ENCODE data around the gene RPP30. TPM values are rescaled to one million over a fixed set of nuclear protein-coding genes. Genes with fewer than 3 reads are reported as not detected.

RPP30 gene
- total RNA-seq, 4 donors from 2014 or later, result 21.6 to 31.8 (median 25.7) TPM

GRCh38 chr10:90916392-90917237 is 44.8 kb downstream of the RPP30 start:
- DNase-seq (ENCODE audit: extremely low spot score), result no peak

GRCh38 chr10:90917238-90917967 is 45.6 kb downstream of the RPP30 start:
- Histone ChIP-seq H3K4me3 (no peak overlapping the region), H3K4me1 (no peaks in the 10 kb centered on the region), H3K36me3 (peaks cover 0 to 57% (median 0%) of the 10 kb centered on the region in 4 donors), H3K27me3 (peaks cover 0 to 34% (median 0%) of the 10 kb centered on the region in 4 donors), H3K27ac (replicated peaks in 1 of 4) (no peak overlapping the region), H3K9me3 (no peaks in the 10 kb centered on the region)
- no peak for DNase-seq (ENCODE audit: extremely low spot score)
- intact Hi-C loops (cut with DNase I), result no loop called here
- TF ChIP-seq POLR2A (IDR thresholded peaks at IDR 0.05; ENCODE audit: low read depth) (no peak), EP300 (IDR thresholded peaks at IDR 0.05) (no peak), CTCF (IDR thresholded peaks at IDR 0.05) (no peak), POLR2AphosphoS5 (IDR thresholded peaks at IDR 0.05) (no peak)
- WGBS, result 69% methylated on average over 8 of the region's 8 CpGs

More at GRCh38 chr10:90916392-90917237, 44.8 kb downstream of the RPP30 start:
- no peak overlapping the region for H3K4me3 ChIP-seq
- H3K4me1 ChIP-seq, result peaks cover 0 to 4% (median 2%) of the 10 kb centered on the region in 4 donors
- H3K27ac ChIP-seq (replicated peaks in 1 of 4), result no peak overlapping the region
- WGBS, result 93% methylated on average over 6 of the region's 6 CpGs
- no peak for TF ChIP-seq POLR2A (IDR thresholded peaks at IDR 0.05; ENCODE audit: low read depth)
- TF ChIP-seq CTCF (IDR thresholded peaks at IDR 0.05), result no peak
- no peak for TF ChIP-seq POLR2AphosphoS5 (IDR thresholded peaks at IDR 0.05)
- no peak for TF ChIP-seq EP300 (IDR thresholded peaks at IDR 0.05)
- peaks cover 0 to 57% (median 0%) of the 10 kb centered on the region in 4 donors for H3K36me3 ChIP-seq
- H3K27me3 ChIP-seq, result peaks cover 0 to 27% (median 0%) of the 10 kb centered on the region in 4 donors
- no peaks in the 10 kb centered on the region for H3K9me3 ChIP-seq
- intact Hi-C loops (cut with DNase I), result no loop called here

- H3K9me3 ChIP-seq, result no peaks in the 10 kb centered on the region
- intact Hi-C loops (cut with DNase I), result no loop called here
- DNase-seq (ENCODE audit: extremely low spot score), result no peak
- H3K27ac ChIP-seq (replicated peaks in 1 of 4), result no peak overlapping the region
- H3K27me3 ChIP-seq, result peaks cover 0 to 37% (median 0%) of the 10 kb centered on the region in 4 donors
- TF ChIP-seq EP300 (IDR thresholded peaks at IDR 0.05) (no peak), POLR2A (IDR thresholded peaks at IDR 0.05; ENCODE audit: low read depth) (no peak), CTCF (IDR thresholded peaks at IDR 0.05) (no peak), POLR2AphosphoS5 (IDR thresholded peaks at IDR 0.05) (no peak)
- no peaks in the 10 kb centered on the region for H3K4me1 ChIP-seq
- H3K4me3 ChIP-seq, result no peak overlapping the region
- WGBS, result 90% methylated on average over 3 of the region's 3 CpGs
- H3K36me3 ChIP-seq, result peaks cover 0 to 57% (median 0%) of the 10 kb centered on the region in 4 donors
These were observed 46.2 kb downstream of the RPP30 start for GRCh38 chr10:90917968-90918318.

GRCh38 chr10:90919683-90920574 is 48.2 kb downstream of the RPP30 start:
- intact Hi-C loops (cut with DNase I), result no loop called here
- H3K4me1 ChIP-seq, result no peaks in the 10 kb centered on the region
- 60% methylated on average over 8 of the region's 8 CpGs for WGBS
- H3K36me3 ChIP-seq, result peaks cover 0 to 53% (median 0%) of the 10 kb centered on the region in 4 donors
- H3K9me3 ChIP-seq, result no peaks in the 10 kb centered on the region
- no peak overlapping the region for H3K4me3 ChIP-seq
- DNase-seq (ENCODE audit: extremely low spot score), result no peak
- TF ChIP-seq CTCF (IDR thresholded peaks at IDR 0.05), result no peak
- no peak for TF ChIP-seq POLR2AphosphoS5 (IDR thresholded peaks at IDR 0.05)
- no peak for TF ChIP-seq POLR2A (IDR thresholded peaks at IDR 0.05; ENCODE audit: low read depth)
- TF ChIP-seq EP300 (IDR thresholded peaks at IDR 0.05), result no peak
- peaks cover 0 to 44% (median 0%) of the 10 kb centered on the region in 4 donors for H3K27me3 ChIP-seq
- H3K27ac ChIP-seq (replicated peaks in 1 of 4), result no peak overlapping the region

Data from esophagus muscularis mucosa (tissue), 4 donors.